HepG2 (cell line): ENCODE measurements around the gene TK2. TPM values are rescaled to one million over a fixed set of nuclear protein-coding genes. Genes with fewer than 3 reads are reported as not detected.

Experiments used
- BRF2 ChIP-seq: sonication (generic); formaldehyde crosslinking; IDR thresholded peaks from 2 replicates; pipeline ENCODE4 v1.8.1; 2022; ENCODE audit warnings: mild to moderate bottlenecking, missing genetic modification reagents
- IKZF4 ChIP-seq: sonication (generic); formaldehyde crosslinking; IDR thresholded peaks from 2 replicates; pipeline ENCODE4 v1.5.1; 2020; ENCODE audit warnings: borderline replicate concordance, mild to moderate bottlenecking, low read depth, missing genetic modification reagents; ENCODE audit errors: not compliant biosample characterization
- MTA1 ChIP-seq: sonication (generic); formaldehyde crosslinking; IDR thresholded peaks from 2 replicates; pipeline ENCODE4 v1.4.0; 2020; ENCODE audit warnings: missing genetic modification reagents, mild to moderate bottlenecking, borderline replicate concordance
- ZNF296 ChIP-seq: sonication (generic); formaldehyde crosslinking; conservative IDR thresholded peaks from 2 replicates; pipeline ENCODE4 v1.5.0; 2020; ENCODE audit warnings: mild to moderate bottlenecking, missing genetic modification reagents
- ZNF362 ChIP-seq: sonication (generic); formaldehyde crosslinking; IDR thresholded peaks from 2 replicates; pipeline ENCODE4 v1.4.0; 2020; ENCODE audit warnings: missing genetic modification reagents, mild to moderate bottlenecking, borderline replicate concordance
- ZNF597 ChIP-seq: sonication (generic); formaldehyde crosslinking; IDR thresholded peaks from 2 replicates; pipeline ENCODE4 v1.5.0; 2020; ENCODE audit warnings: missing genetic modification reagents
- polyA plus RNA-seq, 8 experiments: library from polyadenylated mRNA; depleted of rRNA in 3 of 8; stranded (reverse) in 7 of 8; unstranded in 1 of 8; fragments of >200 nt; fragmentation: Illumina TruSeq in 4 of 8; extraction: Trizol in 4 of 8; gene quantifications; 2 replicates each; pipeline versions ENCODE4 v1.2.1 to v1.2.3, GENCODE V29; 2011 to 2016; ENCODE audit warnings: low read depth in 4 of 8, missing spikeins in 1 of 8, mixed read lengths in 1 of 8; ENCODE audit not compliant: insufficient read depth in 1 of 8
- total RNA-seq, 5 experiments: library from RNA; depleted of rRNA; stranded (reverse); fragments of >200 nt; fragmentation: Illumina TruSeq; extraction: Trizol; gene quantifications; 2 replicates each; pipeline ENCODE4 v1.2.3, GENCODE V29; 2016; ENCODE audit warnings: low read depth in 1 of 5
- TF ChIP-seq, protein P1 (sequence below), 2 experiments: sonication (generic) in 1 of 2; formaldehyde crosslinking in 1 of 2; IDR thresholded peaks; 2 replicates each; pipeline versions ENCODE4 v1.6.1 to v1.9.0; 2014 to 2022; ENCODE audit warnings: antibody characterized with exemption in 1 of 2, borderline replicate concordance in 1 of 2, inconsistent platforms in 1 of 2, low read depth in 1 of 2, missing genetic modification reagents in 1 of 2
- TF ChIP-seq, protein P2 (sequence below): sonication (generic); formaldehyde crosslinking; IDR thresholded peaks from 2 replicates; pipeline ENCODE4 v1.5.0; 2020; ENCODE audit warnings: mild to moderate bottlenecking, missing genetic modification reagents

The TK2 gene
- total and polyA plus RNA-seq, 2 of the 13 experiments (the other 11 are each of a cell fraction or from before 2014, with no cell fraction given), result 18.7 to 21.0 TPM

GRCh38 chr16:66516808-66517585 lies 32.9 kb downstream of the TK2 start (continued):
- TF ChIP-seq ZNF597 (CRISPR knock-in tag), result no peak
- TF ChIP-seq BRF2 (CRISPR knock-in tag), result 0 out of 2 replicates have a peak, but pooled peaks have one; percentile 39
- TF ChIP-seq ZNF296 (CRISPR knock-in tag), result no peak
- TF ChIP-seq MTA1 (CRISPR knock-in tag), result peak; percentile 70; the same call in 1 of the 2 replicates
- TF ChIP-seq IKZF4 (CRISPR knock-in tag), result peak; percentile 13
- TF ChIP-seq, protein P1, sequence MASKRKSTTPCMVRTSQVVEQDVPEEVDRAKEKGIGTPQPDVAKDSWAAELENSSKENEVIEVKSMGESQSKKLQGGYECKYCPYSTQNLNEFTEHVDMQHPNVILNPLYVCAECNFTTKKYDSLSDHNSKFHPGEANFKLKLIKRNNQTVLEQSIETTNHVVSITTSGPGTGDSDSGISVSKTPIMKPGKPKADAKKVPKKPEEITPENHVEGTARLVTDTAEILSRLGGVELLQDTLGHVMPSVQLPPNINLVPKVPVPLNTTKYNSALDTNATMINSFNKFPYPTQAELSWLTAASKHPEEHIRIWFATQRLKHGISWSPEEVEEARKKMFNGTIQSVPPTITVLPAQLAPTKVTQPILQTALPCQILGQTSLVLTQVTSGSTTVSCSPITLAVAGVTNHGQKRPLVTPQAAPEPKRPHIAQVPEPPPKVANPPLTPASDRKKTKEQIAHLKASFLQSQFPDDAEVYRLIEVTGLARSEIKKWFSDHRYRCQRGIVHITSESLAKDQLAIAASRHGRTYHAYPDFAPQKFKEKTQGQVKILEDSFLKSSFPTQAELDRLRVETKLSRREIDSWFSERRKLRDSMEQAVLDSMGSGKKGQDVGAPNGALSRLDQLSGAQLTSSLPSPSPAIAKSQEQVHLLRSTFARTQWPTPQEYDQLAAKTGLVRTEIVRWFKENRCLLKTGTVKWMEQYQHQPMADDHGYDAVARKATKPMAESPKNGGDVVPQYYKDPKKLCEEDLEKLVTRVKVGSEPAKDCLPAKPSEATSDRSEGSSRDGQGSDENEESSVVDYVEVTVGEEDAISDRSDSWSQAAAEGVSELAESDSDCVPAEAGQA (IDR thresholded peaks at IDR 0.05; ENCODE audit: low read depth), result 0 out of 2 replicates have a peak, but pooled peaks have one; percentile 14
- TF ChIP-seq, protein P1 (CRISPR knock-in tag; IDR thresholded peaks at IDR 0.05; ENCODE audit: borderline replicate concordance), result no peak
- TF ChIP-seq, protein P2, sequence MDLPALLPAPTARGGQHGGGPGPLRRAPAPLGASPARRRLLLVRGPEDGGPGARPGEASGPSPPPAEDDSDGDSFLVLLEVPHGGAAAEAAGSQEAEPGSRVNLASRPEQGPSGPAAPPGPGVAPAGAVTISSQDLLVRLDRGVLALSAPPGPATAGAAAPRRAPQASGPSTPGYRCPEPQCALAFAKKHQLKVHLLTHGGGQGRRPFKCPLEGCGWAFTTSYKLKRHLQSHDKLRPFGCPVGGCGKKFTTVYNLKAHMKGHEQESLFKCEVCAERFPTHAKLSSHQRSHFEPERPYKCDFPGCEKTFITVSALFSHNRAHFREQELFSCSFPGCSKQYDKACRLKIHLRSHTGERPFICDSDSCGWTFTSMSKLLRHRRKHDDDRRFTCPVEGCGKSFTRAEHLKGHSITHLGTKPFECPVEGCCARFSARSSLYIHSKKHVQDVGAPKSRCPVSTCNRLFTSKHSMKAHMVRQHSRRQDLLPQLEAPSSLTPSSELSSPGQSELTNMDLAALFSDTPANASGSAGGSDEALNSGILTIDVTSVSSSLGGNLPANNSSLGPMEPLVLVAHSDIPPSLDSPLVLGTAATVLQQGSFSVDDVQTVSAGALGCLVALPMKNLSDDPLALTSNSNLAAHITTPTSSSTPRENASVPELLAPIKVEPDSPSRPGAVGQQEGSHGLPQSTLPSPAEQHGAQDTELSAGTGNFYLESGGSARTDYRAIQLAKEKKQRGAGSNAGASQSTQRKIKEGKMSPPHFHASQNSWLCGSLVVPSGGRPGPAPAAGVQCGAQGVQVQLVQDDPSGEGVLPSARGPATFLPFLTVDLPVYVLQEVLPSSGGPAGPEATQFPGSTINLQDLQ (CRISPR knock-in tag), result no peak
- peak; percentile 72; the same call in 1 of the 2 replicates for TF ChIP-seq ZNF362 (CRISPR knock-in tag)
